K562 (cell line): ENCODE data around the gene EIF5A2. TPM values are rescaled to one million over a fixed set of nuclear protein-coding genes. Genes with fewer than 3 reads are reported as not detected.

Source experiments
- CHD2 ChIP-seq: IDR thresholded peaks from 2 replicates; pipeline ENCODE4 v1.6.1; 2011; ENCODE audit warnings: low read depth, low read length
- CTCF ChIP-seq, 3 experiments: IDR thresholded peaks in 2 of 3; conservative IDR thresholded peaks in 1 of 3; 2 replicates each; pipeline ENCODE4 v1.5.1; 2011 to 2012; ENCODE audit warnings: low read length in 3 of 3, mild to moderate bottlenecking in 3 of 3, control low read depth in 2 of 3, improper control_type of control experiment in 1 of 3, inconsistent platforms in 1 of 3, low read depth in 1 of 3, mixed read lengths in 1 of 3, moderate library complexity in 1 of 3; ENCODE audit not compliant: insufficient read depth in 2 of 3
- DLX4 ChIP-seq: fragments of 250-450 bp; sonication (Bioruptor Pico); IDR thresholded peaks from 2 replicates; pipeline ENCODE4 v1.6.1; 2021; ENCODE audit warnings: mild to moderate bottlenecking
- FOXK2 ChIP-seq, 2 experiments: fragments of 450-650 bp; IDR thresholded peaks in 1 of 2; conservative IDR thresholded peaks in 1 of 2; 2 replicates each; pipeline ENCODE4 v1.6.1; 2016; ENCODE audit warnings: low read depth in 2 of 2, mild to moderate bottlenecking in 1 of 2
- MITF ChIP-seq: IDR thresholded peaks from 2 replicates; pipeline ENCODE4 v1.6.1; 2014; ENCODE audit warnings: antibody characterized with exemption
- NCOR1 ChIP-seq: fragments of 450-650 bp; IDR thresholded peaks from 2 replicates; pipeline ENCODE4 v1.6.1; 2016; ENCODE audit warnings: mild to moderate bottlenecking, moderate library complexity
- NR4A1 ChIP-seq, 2 experiments: fragments of 250-450 bp in 1 of 2; fragments of 450-650 bp in 1 of 2; sonication (Bioruptor Pico) in 1 of 2; IDR thresholded peaks; 2 replicates each; pipeline versions ENCODE4 v1.4.0 to v1.6.1; 2016 to 2020; ENCODE audit warnings: mild to moderate bottlenecking in 2 of 2, missing compliant biosample characterization in 1 of 2, missing genetic modification characterization in 1 of 2, moderate library complexity in 1 of 2
- POLR2B ChIP-seq: fragments of 450-650 bp; IDR thresholded peaks from 2 replicates; pipeline ENCODE4 v1.6.1; 2018; ENCODE audit warnings: low read depth; ENCODE audit not compliant: partially characterized antibody
- POLR2H ChIP-seq: IDR thresholded peaks from 2 replicates; pipeline ENCODE4 v1.6.1; 2016; ENCODE audit warnings: missing genetic modification characterization, low read depth, mild to moderate bottlenecking, control low read depth, missing compliant biosample characterization, moderate library complexity
- PRPF4 ChIP-seq: fragments of 200-400 bp; formaldehyde crosslinking; IDR thresholded peaks from one replicate; pipeline ENCODE4 v1.6.1; 2017; ENCODE audit warnings: low read length, low read depth, mild to moderate bottlenecking; ENCODE audit not compliant: insufficient read depth, poor library complexity, severe bottlenecking
- SIRT6 ChIP-seq: IDR thresholded peaks from one replicate; pipeline ENCODE4 v1.6.1; 2012; ENCODE audit warnings: low read depth, mild to moderate bottlenecking, control low read depth, inconsistent platforms, low read length, moderate library complexity
- SRF ChIP-seq, 2 experiments: fragments of 250-450, 450-650 bp in 1 of 2; sonication (Bioruptor Pico) in 1 of 2; sonication (generic) in 1 of 2; formaldehyde crosslinking; IDR thresholded peaks; 2 replicates each; pipeline versions ENCODE4 v1.5.0 to v1.5.1; 2020 to 2022; ENCODE audit warnings: mild to moderate bottlenecking in 1 of 2, missing genetic modification reagents in 1 of 2
- SUPT5H ChIP-seq: fragments of 450-650 bp; IDR thresholded peaks from 2 replicates; pipeline ENCODE4 v1.6.1; 2016
- THRB ChIP-seq: fragments of 450-650 bp; formaldehyde crosslinking; conservative IDR thresholded peaks from 2 replicates; pipeline ENCODE4 v1.4.0; 2022; ENCODE audit warnings: mild to moderate bottlenecking, missing genetic modification characterization
- TOE1 ChIP-seq, 2 experiments: fragments of 450-650 bp in 1 of 2; sonication (generic) in 1 of 2; formaldehyde crosslinking in 1 of 2; IDR thresholded peaks; 2 replicates each; pipeline versions ENCODE4 v1.7.1 to v1.8.0; 2016 to 2022; ENCODE audit warnings: borderline replicate concordance in 2 of 2, mild to moderate bottlenecking in 2 of 2, antibody characterized with exemption in 1 of 2, inconsistent platforms in 1 of 2, low read depth in 1 of 2, missing genetic modification reagents in 1 of 2, moderate library complexity in 1 of 2
- U2AF1 ChIP-seq: fragments of 200-400 bp; formaldehyde crosslinking; optimal IDR thresholded peaks from 2 replicates; pipeline ENCODE3; 2017; ENCODE audit warnings: mild to moderate bottlenecking, low read depth, low read length, moderate library complexity
- ZBTB17 ChIP-seq: fragments of 450-650 bp; formaldehyde crosslinking; IDR thresholded peaks from 2 replicates; pipeline ENCODE4 v1.4.0; 2020; ENCODE audit warnings: mild to moderate bottlenecking
- ZNF224 ChIP-seq: sonication (generic); formaldehyde crosslinking; IDR thresholded peaks from 2 replicates; pipeline ENCODE4 v1.8.0; 2022; ENCODE audit warnings: mild to moderate bottlenecking, missing genetic modification reagents
- ZNF551 ChIP-seq: fragments of 250-450 bp; sonication (Bioruptor Pico); IDR thresholded peaks from 2 replicates; pipeline ENCODE4 v1.5.0; 2021; ENCODE audit warnings: mild to moderate bottlenecking, moderate library complexity
- ZNF766 ChIP-seq: fragments of 200-800 bp; sonication (Bioruptor generic); conservative IDR thresholded peaks from 2 replicates; pipeline ENCODE4 v1.6.1; 2016; ENCODE audit warnings: missing genetic modification characterization, missing compliant biosample characterization
- polyA plus RNA-seq, 8 experiments: library from polyadenylated mRNA; depleted of rRNA in 4 of 8; stranded (reverse) in 5 of 8; unstranded in 3 of 8; fragments of >200 nt; fragmentation: Nextera tagmentation in 2 of 8; fragmentation: Illumina TruSeq in 1 of 8; extraction: Ambion mirVana in 2 of 8; extraction: Trizol in 1 of 8; gene quantifications; 2 replicates each; pipeline versions ENCODE4 v1.2.1 to v1.2.3, GENCODE V29; 2011 to 2014; ENCODE audit warnings: inconsistent platforms in 1 of 8, missing spikeins in 1 of 8
- total RNA-seq, 7 experiments: library from RNA; depleted of rRNA in 6 of 7; stranded (reverse); fragments of >200 nt in 6 of 7; fragmentation: Illumina TruSeq in 2 of 7; extraction: Trizol in 2 of 7; gene quantifications; 2 replicates each; pipeline versions ENCODE4 v1.2.1 to v1.2.3, GENCODE V29; 2011 to 2021; ENCODE audit warnings: low replicate concordance in 1 of 7

Gene EIF5A2
- total and polyA plus RNA-seq, 9 of the 15 experiments (the other 6 are each of a cell fraction or from before 2014, with no cell fraction given): 3.9 to 18.3 (median 15.9) TPM

GRCh38 chr3:170865209-170866094 is 43.0 kb downstream of the EIF5A2 start (continued):
- 0 out of 6 replicates have a peak, but pooled peaks of 1 of the 3 experiments have one; percentile 3 for TF ChIP-seq CTCF (IDR thresholded peaks at IDR 0.05 in 2 of 3, conservative IDR thresholded peaks at IDR 0.05 in 1 of 3; ENCODE audit: insufficient read depth in 2 of 3, low read depth in 1 of 3, low read length in 3 of 3)
- 0 out of 2 replicates have a peak, but pooled peaks have one; percentile 11 for TF ChIP-seq NCOR1
- TF ChIP-seq ZNF224 (CRISPR knock-in tag): no peak
- TF ChIP-seq SRF (CRISPR knock-in tag; IDR thresholded peaks at IDR 0.05): no peak
- no peak for TF ChIP-seq PRPF4
- TF ChIP-seq FOXK2 (conservative IDR thresholded peaks at IDR 0.05 in 1 of 2, IDR thresholded peaks at IDR 0.05 in 1 of 2; ENCODE audit: low read depth in 2 of 2): no peak
- TF ChIP-seq U2AF1: no peak
- TF ChIP-seq ZBTB17 (CRISPR knock-in tag): no peak
- TF ChIP-seq TOE1 (IDR thresholded peaks at IDR 0.05; ENCODE audit: borderline replicate concordance): no peak
- TF ChIP-seq TOE1 (CRISPR knock-in tag; IDR thresholded peaks at IDR 0.05; ENCODE audit: borderline replicate concordance, low read depth): no peak
- no peak for TF ChIP-seq NR4A1 (CRISPR knock-in tag; IDR thresholded peaks at IDR 0.05)
- no peak for TF ChIP-seq NR4A1 (tag; IDR thresholded peaks at IDR 0.05)
- TF ChIP-seq THRB: peak; percentile 66; the same call in 1 of the 2 replicates
- TF ChIP-seq CHD2: 0 out of 2 replicates have a peak, but pooled peaks have one; percentile 21
- TF ChIP-seq SUPT5H: peak; percentile 81; the same call in 1 of the 2 replicates
- TF ChIP-seq POLR2B: peak; percentile 70
- 0 out of 2 replicates have a peak, but pooled peaks have one; percentile 31 for TF ChIP-seq POLR2H (tag)
- TF ChIP-seq DLX4 (CRISPR knock-in tag): peak; percentile 33; the same call in 1 of the 2 replicates
- no peak for TF ChIP-seq SIRT6
- TF ChIP-seq ZNF551 (CRISPR knock-in tag): 0 out of 2 replicates have a peak, but pooled peaks have one; percentile 33
- no peak for TF ChIP-seq ZNF766
- no peak for TF ChIP-seq MITF
